ENCODE measurements around the gene PDK3.

PDK3 gene

DNA sequence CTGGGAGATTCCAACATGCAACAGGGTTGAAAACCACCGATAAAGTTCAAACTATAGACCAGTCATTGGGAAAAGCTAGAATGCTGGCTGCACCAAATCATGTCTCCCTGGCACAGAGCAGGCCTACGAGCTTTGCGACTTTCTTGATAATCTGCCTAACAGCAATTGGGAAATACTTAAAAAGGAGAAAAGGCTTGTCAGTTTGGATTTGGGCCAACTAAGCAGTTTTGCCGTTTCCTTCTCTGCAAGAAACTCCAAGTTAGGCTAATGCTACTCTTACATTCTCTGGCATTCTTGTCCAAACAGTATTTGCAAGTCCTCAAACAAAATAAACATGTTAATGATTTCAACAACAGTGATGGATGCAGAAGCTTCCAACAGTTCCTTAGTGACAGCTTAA lies 87.9 kb downstream of the PDK3 start:
- no peak for DNase-seq (ENCODE audit: low spot score)

DNA sequence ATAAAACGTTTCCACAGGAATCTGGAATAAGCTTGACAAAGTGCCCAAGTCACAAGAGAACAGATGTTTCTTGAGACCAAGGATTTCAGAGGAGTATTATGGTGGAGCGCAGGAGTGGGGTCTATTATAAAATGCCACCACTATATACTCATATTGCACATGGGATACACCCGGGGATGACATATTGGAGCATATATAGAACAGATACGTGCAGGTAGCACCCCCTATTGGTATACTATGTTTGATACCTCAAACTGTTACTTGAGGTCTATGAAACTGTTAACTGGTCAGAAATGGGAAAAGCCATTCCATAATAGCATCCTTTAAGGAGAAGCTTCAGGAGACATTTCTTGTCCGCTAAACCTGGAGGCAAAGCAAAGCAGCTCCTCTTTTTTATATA lies 96.0 kb downstream of the PDK3 start:
- DNase-seq (ENCODE audit: low spot score), result peak; percentile 5

DNA sequence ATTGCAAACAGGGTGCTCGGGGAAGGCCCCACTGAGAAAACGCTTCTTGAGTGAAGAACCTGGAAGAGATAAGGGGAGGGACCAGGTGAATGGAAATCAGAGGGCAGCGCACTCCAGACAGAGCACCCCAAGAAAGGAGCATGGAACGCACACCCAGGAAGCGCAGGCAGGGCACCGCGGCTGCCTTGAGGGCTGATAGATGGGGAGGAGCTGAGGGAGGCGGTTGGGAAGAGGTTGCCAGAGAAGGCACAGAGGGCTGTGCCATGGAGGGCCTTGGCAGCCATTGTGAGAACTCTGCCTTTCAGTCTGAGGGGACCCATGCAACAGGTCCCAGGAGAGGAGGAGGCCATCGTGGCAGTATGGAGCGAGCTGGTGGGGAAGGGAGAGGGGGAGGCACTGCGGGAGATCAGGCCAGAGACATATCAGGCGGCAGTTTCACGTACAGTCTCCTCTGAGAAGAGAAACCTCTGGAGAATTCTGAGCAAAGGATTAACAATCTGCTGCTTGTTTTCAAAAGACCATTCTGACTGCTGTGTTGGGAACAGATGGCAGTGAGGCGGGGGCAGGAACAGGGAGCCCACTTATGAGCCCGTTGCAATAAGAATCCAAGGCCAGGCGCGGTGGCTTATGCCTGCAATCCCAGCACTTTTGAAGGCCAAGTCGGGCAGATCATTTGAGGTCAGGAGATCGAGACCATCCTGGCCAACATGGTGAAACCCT lies 98.4 kb downstream of the PDK3 start:
- no peak for DNase-seq (ENCODE audit: low spot score)

DNA sequence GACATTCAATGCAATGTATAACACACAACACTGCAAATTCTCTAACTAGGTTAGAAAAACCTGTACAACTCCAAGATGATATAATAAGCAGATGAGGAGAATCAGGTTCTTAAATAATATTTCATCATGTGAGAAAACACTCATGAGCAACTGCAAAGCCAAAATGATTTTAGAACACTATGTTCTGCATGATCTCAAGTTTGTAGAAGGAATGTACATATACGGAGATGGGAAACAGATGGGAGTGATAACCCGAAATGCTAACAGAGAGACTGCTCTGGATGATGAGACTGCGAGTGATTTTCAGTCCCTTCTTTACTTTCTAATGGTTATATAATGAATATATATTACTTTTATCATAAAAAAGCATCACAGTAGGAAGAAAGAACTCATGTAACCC lies 101.2 kb downstream of the PDK3 start:
- no peak for DNase-seq (ENCODE audit: low spot score)

DNA sequence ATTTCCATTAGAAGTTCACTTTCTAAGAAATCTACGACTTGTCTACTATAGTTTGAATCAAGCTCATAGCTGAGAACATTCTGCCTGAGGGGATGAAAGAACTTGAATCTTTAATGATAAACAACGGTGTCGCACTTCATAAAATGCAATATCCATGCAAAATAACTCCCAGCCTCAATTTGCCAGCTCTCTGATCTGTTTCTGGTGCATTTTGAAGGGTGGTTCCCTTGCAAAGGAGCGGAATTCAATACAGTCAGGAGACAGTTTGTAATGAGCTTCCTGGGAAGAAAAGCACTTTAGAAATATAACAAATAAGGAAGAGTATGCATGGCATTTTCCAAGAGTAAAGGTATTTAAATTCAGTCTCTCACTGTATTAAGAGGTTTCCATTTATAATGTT lies 102.1 kb downstream of the PDK3 start:
- DNase-seq (ENCODE audit: low spot score), result no peak

DNA sequence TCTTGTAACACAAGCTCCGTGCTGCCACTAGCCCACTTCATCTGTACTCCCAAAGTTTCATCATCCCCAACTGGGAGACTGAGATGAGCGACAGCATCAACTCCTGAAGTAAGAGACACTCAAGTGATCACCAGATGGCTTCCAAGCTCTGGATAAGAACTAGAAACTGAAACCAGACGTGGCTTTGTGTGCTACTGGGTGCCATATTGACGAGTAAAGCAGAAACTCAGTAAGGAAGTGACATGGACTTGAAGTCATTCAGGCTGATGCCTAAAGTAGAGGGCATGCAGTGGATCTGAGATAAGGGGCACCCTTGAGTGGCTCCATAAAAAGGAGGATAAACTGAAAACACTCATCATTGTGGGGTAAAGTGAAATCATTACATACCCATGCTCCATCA lies 109.7 kb downstream of the PDK3 start:
- no peak for DNase-seq (ENCODE audit: low spot score)

DNA sequence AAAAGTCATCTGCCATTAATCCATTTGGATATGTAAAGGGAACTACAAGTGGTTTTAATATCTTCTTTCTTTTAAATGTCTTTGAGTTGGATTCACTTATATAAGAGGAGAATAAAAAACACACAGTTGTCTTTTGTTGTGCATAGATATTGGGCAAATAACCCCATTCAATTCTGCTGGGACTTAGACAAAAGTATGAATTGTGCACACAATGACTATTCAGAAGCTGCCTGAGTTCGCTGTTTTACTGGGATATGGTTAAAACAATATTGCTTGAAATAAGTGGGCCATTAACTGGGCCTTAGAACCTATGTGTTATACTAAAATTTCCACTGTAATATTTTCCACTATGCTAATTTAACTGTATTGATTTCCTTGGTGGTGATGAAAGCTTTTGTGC lies 110.4 kb downstream of the PDK3 start:
- no peak for DNase-seq (ENCODE audit: low spot score)

DNA sequence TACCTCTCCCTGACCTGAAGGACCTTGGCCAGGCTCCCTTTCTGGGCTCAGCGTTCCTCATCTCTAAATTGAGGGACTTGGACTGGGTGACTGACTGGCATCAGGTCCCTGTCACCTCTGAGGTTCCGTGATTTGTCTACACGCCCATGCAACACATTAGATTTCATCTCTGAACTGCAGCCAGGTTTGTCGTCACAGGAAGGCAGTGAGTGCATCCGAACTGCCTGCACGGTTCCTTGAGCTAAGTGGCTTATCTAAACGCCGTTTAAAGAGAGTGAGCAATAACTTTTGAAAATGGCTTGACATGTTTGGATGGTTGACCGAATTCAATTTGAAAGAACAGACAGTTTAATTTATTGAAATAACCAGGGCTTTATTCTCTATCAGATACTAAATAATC lies 112.0 kb downstream of the PDK3 start:
- no peak for DNase-seq (ENCODE audit: low spot score)

Measured in cerebellar cortex (tissue), 1 donor.